GM23338 (cell line): Measurements from ENCODE around the gene PHOX2A. TPM values are rescaled to one million over a fixed set of nuclear protein-coding genes. Genes with fewer than 3 reads are reported as not detected.

ENCODE experiments used
- ATAC-seq: fragments of 200-7000 bp; cut with Tn5 transposase; 3 replicates; pipeline ENCODE4 v1.9.1; 2020
- DNase-seq: peaks from one replicate; pipeline ENCODE4 v3.0.0-alpha.2; 2015; ENCODE audit warnings: low spot score
- H2AFZ ChIP-seq: fragments of 200-600 bp; sonication (generic); 2 replicates; pipeline ENCODE4 v1.8.0; 2016; ENCODE audit warnings: antibody characterized with exemption, mild to moderate bottlenecking, moderate library complexity
- H3F3A ChIP-seq: fragments of 200-600 bp; sonication (generic); replicated peaks from 2 replicates; pipeline ENCODE4 v1.8.0; 2017; ENCODE audit warnings: antibody characterized with exemption, mixed run types, low read depth
- H3K27ac ChIP-seq: fragments of 200-600 bp; sonication (generic); 2 replicates; pipeline ENCODE4 v1.6.1; 2016; ENCODE audit warnings: low read depth
- H3K27me3 ChIP-seq: fragments of 200-600 bp; sonication (generic); 2 replicates; pipeline ENCODE4 v1.8.0; 2016; ENCODE audit warnings: mild to moderate bottlenecking, mixed run types, moderate library complexity; ENCODE audit not compliant: insufficient read depth
- H3K36me3 ChIP-seq: fragments of 200-600 bp; sonication (generic); 2 replicates; pipeline ENCODE4 v1.8.0; 2016; ENCODE audit warnings: mild to moderate bottlenecking; ENCODE audit not compliant: insufficient read depth
- H3K4me1 ChIP-seq: fragments of 200-600 bp; sonication (generic); 2 replicates; pipeline ENCODE4 v1.8.0; 2016; ENCODE audit warnings: mild to moderate bottlenecking, moderate library complexity; ENCODE audit not compliant: insufficient read depth
- H3K4me2 ChIP-seq: fragments of 200-600 bp; sonication (generic); 2 replicates; pipeline ENCODE4 v1.7.1; 2017; ENCODE audit warnings: mixed run types
- H3K4me3 ChIP-seq: fragments of 200-600 bp; sonication (generic); 2 replicates; pipeline ENCODE4 v1.6.1; 2016; ENCODE audit warnings: mixed run types
- H3K79me2 ChIP-seq: fragments of 200-600 bp; sonication (generic); replicated peaks from 2 replicates; pipeline ENCODE4 v1.8.0; 2017; ENCODE audit warnings: mild to moderate bottlenecking; ENCODE audit not compliant: insufficient read depth
- H3K9me2 ChIP-seq: fragments of 200-600 bp; sonication (generic); 2 replicates; pipeline ENCODE4 v1.8.0; 2017; ENCODE audit not compliant: insufficient read depth
- H4K20me1 ChIP-seq: fragments of 200-600 bp; sonication (generic); replicated peaks from 2 replicates; pipeline ENCODE4 v1.8.0; 2017; ENCODE audit warnings: mild to moderate bottlenecking; ENCODE audit not compliant: insufficient read depth
- H3K27ac Mint-ChIP-seq: 2 replicates; pipeline ENCODE4 v1.8.0; 2020; ENCODE audit warnings: inconsistent platforms, mild to moderate bottlenecking, moderate library complexity, mixed read lengths
- H3K27me3 Mint-ChIP-seq: 3 replicates; pipeline ENCODE4 v1.8.0; 2022; ENCODE audit warnings: low read depth, mild to moderate bottlenecking, moderate library complexity, mixed read lengths, inconsistent platforms; ENCODE audit not compliant: insufficient read depth, poor library complexity
- H3K36me3 Mint-ChIP-seq: 3 replicates; pipeline ENCODE4 v1.8.0; 2021; ENCODE audit warnings: low read depth, mild to moderate bottlenecking, inconsistent platforms, moderate library complexity, mixed read lengths
- H3K4me1 Mint-ChIP-seq: 3 replicates; pipeline ENCODE4 v1.8.0; 2020; ENCODE audit warnings: mild to moderate bottlenecking, inconsistent platforms, mixed read lengths
- H3K4me3 Mint-ChIP-seq: 3 replicates; pipeline ENCODE4 v1.8.0; 2021; ENCODE audit warnings: moderate library complexity, mild to moderate bottlenecking, inconsistent platforms, mixed read lengths
- H3K9me3 Mint-ChIP-seq: 3 replicates; pipeline ENCODE4 v1.8.0; 2020; ENCODE audit warnings: moderate library complexity, mild to moderate bottlenecking, inconsistent platforms, mixed read lengths
- CREB1 ChIP-seq: fragments of 250-450 bp; sonication (Bioruptor Pico); IDR thresholded peaks from 2 replicates; pipeline ENCODE4 v1.5.0; 2020; ENCODE audit warnings: low read depth, mild to moderate bottlenecking, moderate library complexity
- CTCF ChIP-seq, 2 experiments: fragments of 200-600 bp in 1 of 2; sonication (generic) in 1 of 2; conservative IDR thresholded peaks; 2 replicates each; pipeline versions ENCODE4 v1.5.1 to v1.6.1; 2016 to 2017; ENCODE audit warnings: antibody characterized with exemption in 2 of 2, low read depth in 2 of 2, mild to moderate bottlenecking in 2 of 2, moderate library complexity in 1 of 2
- ETS1 ChIP-seq: IDR thresholded peaks from 2 replicates; pipeline ENCODE4 v1.6.1; 2016; ENCODE audit warnings: antibody characterized with exemption
- POLR2AphosphoS5 ChIP-seq: IDR thresholded peaks from 2 replicates; pipeline ENCODE4 v1.6.1; 2016; ENCODE audit warnings: antibody characterized with exemption, low read depth
- REST ChIP-seq: IDR thresholded peaks from one replicate; pipeline ENCODE4 v1.6.1; 2018; ENCODE audit warnings: antibody characterized with exemption; ENCODE audit not compliant: unreplicated experiment
- STAT1 ChIP-seq: IDR thresholded peaks from one replicate; pipeline ENCODE4 v1.6.1; 2016; ENCODE audit warnings: antibody characterized with exemption; ENCODE audit not compliant: unreplicated experiment
- ZNF114 ChIP-seq: fragments of 250-450 bp; sonication (Bioruptor Pico); IDR thresholded peaks from 2 replicates; pipeline ENCODE4 v1.5.0; 2020; ENCODE audit warnings: mild to moderate bottlenecking, moderate library complexity
- ZNF331 ChIP-seq: fragments of 250-450 bp; sonication (Bioruptor Pico); IDR thresholded peaks from 2 replicates; pipeline ENCODE4 v1.5.0; 2020; ENCODE audit warnings: low read depth, mild to moderate bottlenecking, moderate library complexity
- ZNF462 ChIP-seq: fragments of 250-450 bp; sonication (Bioruptor Pico); IDR thresholded peaks from 2 replicates; pipeline ENCODE4 v1.5.0; 2020; ENCODE audit warnings: mild to moderate bottlenecking, moderate library complexity
- polyA plus RNA-seq: library from polyadenylated mRNA; unstranded; fragments of >200 nt; fragmentation: Nextera tagmentation; extraction: Ambion mirVana; gene quantifications from 2 replicates; pipeline ENCODE4 v1.2.1, GENCODE V29; 2016
- total RNA-seq: library from RNA; depleted of rRNA; stranded (reverse); fragments of >200 nt; shearing (Covaris generic); gene quantifications from 2 replicates; pipeline ENCODE4 v1.2.3, GENCODE V29; 2014

The PHOX2A gene
- total and polyA plus RNA-seq, 2 experiments from 2014 or later = 0.31 TPM; not detected in 1

GRCh38 chr11:72195518-72196270, 48.3 kb downstream of the PHOX2A start:
- DNase-seq = no peak
- H3K4me3 Mint-ChIP-seq = no peak overlapping the region
- Histone ChIP-seq H3K36me3 (no peaks in the 10 kb centered on the region), H3F3A (no peaks in the 10 kb centered on the region), H3K4me1 (peaks cover 6% of the 10 kb centered on the region; the same call in 1 of the 2 replicates), H3K79me2 (no peaks in the 10 kb centered on the region), H3K9me2 (no peaks in the 10 kb centered on the region), H4K20me1 (no peaks in the 10 kb centered on the region), H2AFZ (0 out of 2 replicates have a peak overlapping the region, but pooled peaks have one; percentile 69), H3K4me2 (no peak overlapping the region), H3K4me3 (no peak overlapping the region), H3K27ac (no peak overlapping the region), H3K27me3 (no peaks in the 10 kb centered on the region)
- H3K9me3 Mint-ChIP-seq = no peaks in the 10 kb centered on the region; the same call in 2 of the 3 replicates
- H3K27ac Mint-ChIP-seq = no peak overlapping the region
- no peaks in the 10 kb centered on the region for H3K36me3 Mint-ChIP-seq
- H3K27me3 Mint-ChIP-seq = peaks cover 11% of the 10 kb centered on the region
- no peak for ATAC-seq
- H3K4me1 Mint-ChIP-seq = peaks cover 13% of the 10 kb centered on the region; the same call in 2 of the 3 replicates
- TF ChIP-seq ZNF462 (CRISPR knock-in tag) (no peak), ZNF114 (no peak), CTCF (conservative IDR thresholded peaks at IDR 0.05; ENCODE audit: low read depth in 2 of 2) (no peak), ZNF331 (CRISPR knock-in tag) (no peak), ETS1 (no peak), POLR2AphosphoS5 (no peak), CREB1 (no peak), STAT1 (no peak), REST (no peak)
